TTC549 (cell line): ENCODE measurements around the gene PDK2.

Experiments
- FAIRE-seq: peaks from 2 replicates; lab custom pipeline; 2012; peaks lifted over from hg19 to GRCh38; lab: Jason Lieb, UNC

The PDK2 gene

GRCh38 chr17:50102164-50102991 is 7.2 kb downstream of the PDK2 start:
- FAIRE-seq, result no peak

GRCh38 chr17:50103252-50103651 is 8.1 kb downstream of the PDK2 start:
- FAIRE-seq, result no peak

GRCh38 chr17:50103941-50104340 is 8.8 kb downstream of the PDK2 start:
- FAIRE-seq, result no peak

- no peak for FAIRE-seq
Measured at GRCh38 chr17:50105811-50106210, 10.7 kb downstream of the PDK2 start.

- no peak for FAIRE-seq
Measured at GRCh38 chr17:50106393-50107131, 11.4 kb downstream of the PDK2 start.

- FAIRE-seq, result no peak
Measured at GRCh38 chr17:50107790-50108414, 12.8 kb downstream of the PDK2 start.

- no peak for FAIRE-seq
Measured at GRCh38 chr17:50108556-50108955, 13.4 kb downstream of the PDK2 start.

GRCh38 chr17:50109207-50109606 is 14.1 kb downstream of the PDK2 start:
- no peak for FAIRE-seq

GRCh38 chr17:50109785-50110184 is 14.6 kb downstream of the PDK2 start:
- no peak for FAIRE-seq

GRCh38 chr17:50110591-50111349 is 15.6 kb downstream of the PDK2 start:
- no peak for FAIRE-seq

- no peak for FAIRE-seq
Measured at GRCh38 chr17:50111673-50112655, 16.8 kb downstream of the PDK2 start.

- no peak for FAIRE-seq
Measured at GRCh38 chr17:50112694-50113093, 17.5 kb downstream of the PDK2 start.

- no peak for FAIRE-seq
Measured at GRCh38 chr17:50113624-50114320, 18.6 kb downstream of the PDK2 start.

GRCh38 chr17:50114401-50114800 is 19.2 kb downstream of the PDK2 start:
- FAIRE-seq, result no peak

GRCh38 chr17:50114849-50115357 is 19.8 kb downstream of the PDK2 start:
- no peak for FAIRE-seq

GRCh38 chr17:50115756-50116155 is 20.6 kb downstream of the PDK2 start:
- no peak for FAIRE-seq

- no peak for FAIRE-seq
Measured at GRCh38 chr17:50117202-50118051, 22.3 kb downstream of the PDK2 start.

GRCh38 chr17:50118076-50118827 is 23.1 kb downstream of the PDK2 start:
- no peak for FAIRE-seq

GRCh38 chr17:50118828-50119218 is 23.7 kb downstream of the PDK2 start:
- FAIRE-seq, result no peak
